H1 (cell line): Measurements from ENCODE around the gene FAT1. TPM values are rescaled to one million over a fixed set of nuclear protein-coding genes. Genes with fewer than 3 reads are reported as not detected.

Experiments
- CTCF ChIA-PET: fragments of 300-600 bp; sonication (Branson Sonifier 250); formaldehyde crosslinking; loops from one replicate; lab custom pipeline; 2021; ENCODE audit not compliant: partially characterized antibody; lab: Charles Lee
- POLR2A ChIA-PET: fragments of 300-600 bp; sonication (Branson Sonifier 250); formaldehyde crosslinking; loops from one replicate; lab custom pipeline; 2021; ENCODE audit warnings: inconsistent platforms; ENCODE audit not compliant: partially characterized antibody; lab: Charles Lee
- DNase-seq, 2 experiments: peaks; one replicate each; pipeline versions ENCODE4 v3.0.0 to v3.0.0-alpha.2; 2010 to 2022; ENCODE audit warnings: low spot score in 2 of 2, low read depth in 1 of 2, mixed read lengths in 1 of 2
- FAIRE-seq: peaks from 2 replicates; lab custom pipeline; 2011; peaks lifted over from hg19 to GRCh38; lab: Jason Lieb, UNC
- H2AFZ ChIP-seq: 2 replicates; pipeline ENCODE4 v1.8.1; 2012; ENCODE audit warnings: low read length, inconsistent platforms
- H2AK5ac ChIP-seq: 2 replicates; pipeline ENCODE4 v1.6.1; 2013; ENCODE audit warnings: low read depth, low read length
- H2BK120ac ChIP-seq: replicated peaks from 2 replicates; pipeline ENCODE3; 2013; ENCODE audit warnings: low read depth, low read length, inconsistent platforms
- H2BK12ac ChIP-seq: 2 replicates; pipeline ENCODE4 v1.6.1; 2013; ENCODE audit warnings: low read depth, low read length
- H2BK15ac ChIP-seq: 2 replicates; pipeline ENCODE4 v1.6.1; 2013; ENCODE audit warnings: low read length
- H2BK20ac ChIP-seq: 2 replicates; pipeline ENCODE4 v1.6.1; 2013; ENCODE audit warnings: low read length
- H2BK5ac ChIP-seq: 2 replicates; pipeline ENCODE4 v1.6.1; 2013; ENCODE audit warnings: low read depth, low read length
- H3K14ac ChIP-seq: 2 replicates; pipeline ENCODE4 v1.6.1; 2013; ENCODE audit warnings: inconsistent platforms; ENCODE audit not compliant: insufficient read length
- H3K18ac ChIP-seq: 2 replicates; pipeline ENCODE4 v1.6.1; 2013; ENCODE audit warnings: low read length; ENCODE audit errors: extremely low read depth
- H3K23ac ChIP-seq: 2 replicates; pipeline ENCODE4 v1.6.1; 2013; ENCODE audit warnings: inconsistent platforms; ENCODE audit not compliant: insufficient read length
- H3K23me2 ChIP-seq: 2 replicates; pipeline ENCODE4 v1.6.1; 2013; ENCODE audit warnings: low read depth, low read length
- H3K27ac ChIP-seq: 2 replicates; pipeline ENCODE4 v1.6.1; 2011; ENCODE audit warnings: low read depth, low read length, inconsistent platforms
- H3K27me3 ChIP-seq, 4 experiments: replicated peaks in 1 of 4; 1 replicate in 1 of 4; 2 replicates in 3 of 4; pipeline versions ENCODE4 v1.6.1 to v1.8.1; 2011 to 2013; ENCODE audit warnings: low read length in 3 of 4, mild to moderate bottlenecking in 3 of 4, inconsistent platforms in 2 of 4, mixed read lengths in 2 of 4, moderate library complexity in 1 of 4; ENCODE audit not compliant: control insufficient read depth in 3 of 4, insufficient read depth in 3 of 4; ENCODE audit errors: extremely low read depth in 1 of 4
- H3K36me3 ChIP-seq, 4 experiments: 2 replicates each; pipeline versions ENCODE4 v1.6.1 to v1.8.1; 2011 to 2013; ENCODE audit warnings: mild to moderate bottlenecking in 4 of 4, low read length in 3 of 4, moderate library complexity in 2 of 4, control low read depth in 1 of 4, inconsistent platforms in 1 of 4; ENCODE audit not compliant: insufficient read depth in 4 of 4, control insufficient read depth in 2 of 4
- H3K4ac ChIP-seq: replicated peaks from 2 replicates; pipeline ENCODE3; 2013; ENCODE audit warnings: low read length, low read depth, mixed read lengths, inconsistent platforms; ENCODE audit not compliant: insufficient read length
- H3K4me1 ChIP-seq, 4 experiments: replicated peaks in 1 of 4; 1 replicate in 1 of 4; 2 replicates in 3 of 4; pipeline versions ENCODE4 v1.6.1 to v1.8.1; 2011 to 2013; ENCODE audit warnings: low read length in 3 of 4, inconsistent platforms in 2 of 4, mixed read lengths in 1 of 4; ENCODE audit not compliant: insufficient read depth in 4 of 4, control insufficient read depth in 3 of 4
- H3K4me2 ChIP-seq, 2 experiments: 2 replicates each; pipeline versions ENCODE4 v1.6.1 to v1.8.1; 2011 to 2013; ENCODE audit warnings: low read depth in 2 of 2, low read length in 2 of 2, control low read depth in 1 of 2, inconsistent platforms in 1 of 2, mild to moderate bottlenecking in 1 of 2; ENCODE audit not compliant: insufficient read depth in 1 of 2
- H3K4me3 ChIP-seq, 4 experiments: fragments of 200-600, 300-600 bp in 1 of 4; sonication (generic), shearing (Covaris generic), sonication (Bioruptor Twin) in 1 of 4; 2 replicates each; pipeline versions ENCODE4 v1.5.1 to v1.8.1; 2011 to 2016; ENCODE audit warnings: low read length in 4 of 4, low read depth in 3 of 4, control low read depth in 2 of 4, inconsistent platforms in 2 of 4, mild to moderate bottlenecking in 2 of 4, mixed read lengths in 1 of 4, moderate library complexity in 1 of 4; ENCODE audit not compliant: insufficient read depth in 2 of 4; ENCODE audit errors: extremely low read depth in 1 of 4
- H3K56ac ChIP-seq: replicated peaks from 2 replicates; pipeline ENCODE3; 2013; ENCODE audit warnings: low read depth, mild to moderate bottlenecking, mixed read lengths, low read length, inconsistent platforms; ENCODE audit not compliant: insufficient read length
- H3K79me1 ChIP-seq: 2 replicates; pipeline ENCODE4 v1.6.1; 2013; ENCODE audit warnings: low read depth, low read length, control low read depth
- H3K79me2 ChIP-seq, 2 experiments: 2 replicates each; pipeline versions ENCODE4 v1.6.1 to v1.8.1; 2012 to 2013; ENCODE audit warnings: low read length in 2 of 2, mild to moderate bottlenecking in 2 of 2, inconsistent platforms in 1 of 2; ENCODE audit not compliant: insufficient read depth in 2 of 2, control insufficient read depth in 1 of 2
- H3K9ac ChIP-seq, 4 experiments: replicated peaks in 1 of 4; 1 replicate in 1 of 4; 2 replicates in 3 of 4; pipeline versions ENCODE4 v1.6.1 to v1.8.1; 2011 to 2013; ENCODE audit warnings: low read depth in 3 of 4, low read length in 3 of 4, control low read depth in 2 of 4, mild to moderate bottlenecking in 2 of 4, moderate library complexity in 2 of 4, inconsistent platforms in 1 of 4; ENCODE audit errors: extremely low read depth in 1 of 4
- H3K9me3 ChIP-seq, 2 experiments: 2 replicates each; pipeline versions ENCODE4 v1.6.1 to v1.8.1; 2012 to 2013; ENCODE audit warnings: mild to moderate bottlenecking in 2 of 2, moderate library complexity in 2 of 2, control low read depth in 1 of 2, inconsistent platforms in 1 of 2, low read depth in 1 of 2, low read length in 1 of 2, mixed read lengths in 1 of 2; ENCODE audit not compliant: insufficient read depth in 2 of 2
- H4K20me1 ChIP-seq, 2 experiments: replicated peaks in 1 of 2; 2 replicates each; pipeline versions ENCODE3 to v1.8.1; 2011 to 2013; ENCODE audit warnings: inconsistent platforms in 2 of 2, low read length in 2 of 2, mild to moderate bottlenecking in 1 of 2; ENCODE audit not compliant: insufficient read depth in 2 of 2, control insufficient read depth in 1 of 2
- H4K5ac ChIP-seq: 2 replicates; pipeline ENCODE4 v1.6.1; 2013; ENCODE audit warnings: low read length, low read depth, mixed read lengths, inconsistent platforms; ENCODE audit not compliant: insufficient read length
- H4K8ac ChIP-seq: 2 replicates; pipeline ENCODE4 v1.8.0; 2013; ENCODE audit warnings: mild to moderate bottlenecking, moderate library complexity, low read length, inconsistent platforms; ENCODE audit not compliant: insufficient read depth; ENCODE audit errors: extremely low read depth
- H4K91ac ChIP-seq: replicated peaks from 2 replicates; pipeline ENCODE3; 2013; ENCODE audit warnings: low read length, mixed read lengths, inconsistent platforms; ENCODE audit not compliant: insufficient read length
- ATF2 ChIP-seq: IDR thresholded peaks from 2 replicates; pipeline ENCODE4 v1.6.1; 2012; ENCODE audit warnings: low read length, inconsistent platforms
- BCL11A ChIP-seq, 2 experiments: IDR thresholded peaks; one replicate each; pipeline ENCODE4 v1.6.1; 2011; ENCODE audit warnings: low read depth in 2 of 2, low read length in 2 of 2, mild to moderate bottlenecking in 2 of 2
- GTF2F1 ChIP-seq: IDR thresholded peaks from 2 replicates; pipeline ENCODE4 v1.6.1; 2012; ENCODE audit warnings: low read depth, low read length, improper control_type of control experiment, borderline replicate concordance
- JUN ChIP-seq: IDR thresholded peaks from 2 replicates; pipeline ENCODE4 v1.6.1; 2011; ENCODE audit warnings: low read depth, mild to moderate bottlenecking, improper control_type of control experiment, low read length
- POLR2AphosphoS5 ChIP-seq: IDR thresholded peaks from 2 replicates; pipeline ENCODE4 v1.6.1; 2011; ENCODE audit warnings: low read depth, low read length
- POU5F1 ChIP-seq: IDR thresholded peaks from 2 replicates; pipeline ENCODE4 v1.6.1; 2011; ENCODE audit warnings: low read depth, mild to moderate bottlenecking, low read length, moderate library complexity
- RNF2 ChIP-seq: fragments of 200-900, 300-1000 bp; sonication (generic); IDR thresholded peaks from 2 replicates; pipeline ENCODE4 v1.7.1; 2016; ENCODE audit warnings: borderline replicate concordance, low read depth, mild to moderate bottlenecking, antibody characterized with exemption, low read length; ENCODE audit not compliant: poor library complexity, severe bottlenecking; ENCODE audit errors: missing control alignments
- SUZ12 ChIP-seq: fragments of 200-600 bp; sonication (generic); IDR thresholded peaks from 2 replicates; pipeline ENCODE4 v1.6.1; 2012; ENCODE audit warnings: mild to moderate bottlenecking, inconsistent platforms, low read length, moderate library complexity, mixed read lengths
- TAF7 ChIP-seq: optimal IDR thresholded peaks from 2 replicates; pipeline ENCODE3; 2011; ENCODE audit warnings: low read depth, mild to moderate bottlenecking, inconsistent platforms, low read length, moderate library complexity, borderline replicate concordance
- USF2 ChIP-seq: IDR thresholded peaks from 2 replicates; pipeline ENCODE4 v1.6.1; 2011; ENCODE audit warnings: low read length, improper control_type of control experiment
- WGBS, 2 experiments: shearing (Covaris generic) in 1 of 2; methylation state at CpG; one replicate each; pipeline versions ENCODE4 v1.1.6 to v1.1.7; 2013 to 2015; ENCODE audit warnings: low lambda C conversion rate in 2 of 2, mixed read lengths in 2 of 2, inconsistent platforms in 1 of 2, low coverage in 1 of 2, missing lambda C conversion rate in 1 of 2; ENCODE audit not compliant: insufficient replicate concordance in 2 of 2, insufficient coverage in 1 of 2, insufficient read length in 1 of 2; ENCODE audit errors: extremely low coverage in 1 of 2, missing lambda C conversion rate in 1 of 2; 5-methylcytosine and 5-hydroxymethylcytosine counted together
- polyA plus RNA-seq, 7 experiments: library from polyadenylated mRNA; depleted of rRNA in 3 of 7; stranded (reverse) in 5 of 7; unstranded in 2 of 7; fragments of >200 nt in 5 of 7; fragments of 200-250 nt in 2 of 7; gene quantifications; 1 replicate in 5 of 7; 2 replicates in 1 of 7; 4 replicates in 1 of 7; pipeline versions ENCODE4 v1.2.1 to v1.2.3, GENCODE V29; 2011 to 2013; ENCODE audit warnings: missing spikeins in 2 of 7, mixed read lengths in 2 of 7
- total RNA-seq: library from RNA; stranded (reverse); fragmentation: NEBNext Ultra II Directional; extraction: Animal tissue kit (Norgen Biotek cat#: 25700); gene quantifications from 2 replicates; pipeline ENCODE4 v1.2.1, GENCODE V29; 2021

The FAT1 gene
- total and polyA plus RNA-seq, 2 of the 8 experiments (the other 6 are each of a cell fraction or from before 2014, with no cell fraction given), result 94.4 to 137 TPM

GRCh38 chr4:186566068-186566467 lies 157.6 kb downstream of the FAT1 start:
- Histone ChIP-seq H4K91ac (no peak overlapping the region), H2BK12ac (no peak overlapping the region), H4K8ac (no peak overlapping the region), H3K79me2 (no peaks in the 10 kb centered on the region), H3K36me3 (no peaks in the 10 kb centered on the region), H3K14ac (no peak overlapping the region), H4K5ac (no peak overlapping the region), H3K23ac (no peak overlapping the region), H2BK120ac (no peak overlapping the region), H3K4me2 (no peak overlapping the region), H2BK5ac (no peak overlapping the region), H2AFZ (no peak overlapping the region), H3K27me3 (peaks cover 0 to 1% (median 0%) of the 10 kb centered on the region in 4 experiments; a peak in 1 of 7 replicates), H3K56ac (no peak overlapping the region), H3K4me1 (no peaks in the 10 kb centered on the region), H3K79me1 (no peaks in the 10 kb centered on the region), H3K4me3 (no peak overlapping the region), H3K9me3 (no peaks in the 10 kb centered on the region), H2BK20ac (no peak overlapping the region), H3K9ac (no peak overlapping the region), H3K27ac (no peak overlapping the region), H2AK5ac (no peak overlapping the region), H3K4ac (no peak overlapping the region), H3K18ac (no peak overlapping the region), H4K20me1 (no peaks in the 10 kb centered on the region), H2BK15ac (no peak overlapping the region), H3K23me2 (no peaks in the 10 kb centered on the region)
- DNase-seq, result no peak
- 90% methylated on average over 7 of the region's 7 CpGs; no CpG with 5 or more reads in 1 of the 2 experiments for WGBS, 2 experiments
- no peak for FAIRE-seq
- ChIA-PET CTCF (no interaction called here), POLR2A (no interaction called here)
- no peak for TF ChIP-seq SUZ12
- TF ChIP-seq USF2, result no peak
- no peak for TF ChIP-seq POLR2AphosphoS5
- TF ChIP-seq TAF7, result no peak
- no peak for TF ChIP-seq GTF2F1
- TF ChIP-seq ATF2, result no peak
- TF ChIP-seq BCL11A (IDR thresholded peaks at IDR 0.05; ENCODE audit: low read depth in 2 of 2, low read length in 2 of 2), result no peak
- TF ChIP-seq POU5F1, result no peak
- no peak for TF ChIP-seq RNF2
- no peak for TF ChIP-seq JUN
